HG03521 (cell line): ENCODE results near the gene TMEM253.

Source experiments
- ATAC-seq: cut with Tn5 transposase; IDR thresholded peaks from one replicate; pipeline ENCODE4 v1.9.1; 2021; ENCODE audit warnings: mild to moderate bottlenecking, moderate library complexity; ENCODE audit not compliant: unreplicated experiment

TMEM253 gene

DNA sequence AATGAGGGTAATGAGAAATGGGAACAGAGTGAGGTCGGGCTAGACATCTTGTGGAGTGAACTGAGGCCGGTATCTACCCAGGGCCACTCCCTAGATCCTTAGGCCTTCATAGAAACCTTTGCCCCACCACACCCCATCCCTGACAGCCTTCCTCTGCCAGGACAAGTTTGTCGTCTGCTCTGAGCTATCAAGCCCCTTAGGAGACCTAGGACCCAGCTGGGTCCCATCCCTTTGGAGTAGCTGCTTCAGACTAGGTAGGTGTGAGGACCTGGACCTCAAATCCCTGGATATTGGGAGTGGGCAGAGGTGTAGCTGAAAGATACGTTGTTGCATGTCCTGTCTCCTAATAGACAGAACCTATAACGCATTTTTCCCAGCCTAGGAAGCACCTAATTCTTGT lies at the start of gene TMEM253:
Gene TMEM253, plus strand, starts transcription at position 136 of the 400 bp plus-strand sequence. CDS start 278 bp downstream, outside the sequence.
- no peak for ATAC-seq

DNA sequence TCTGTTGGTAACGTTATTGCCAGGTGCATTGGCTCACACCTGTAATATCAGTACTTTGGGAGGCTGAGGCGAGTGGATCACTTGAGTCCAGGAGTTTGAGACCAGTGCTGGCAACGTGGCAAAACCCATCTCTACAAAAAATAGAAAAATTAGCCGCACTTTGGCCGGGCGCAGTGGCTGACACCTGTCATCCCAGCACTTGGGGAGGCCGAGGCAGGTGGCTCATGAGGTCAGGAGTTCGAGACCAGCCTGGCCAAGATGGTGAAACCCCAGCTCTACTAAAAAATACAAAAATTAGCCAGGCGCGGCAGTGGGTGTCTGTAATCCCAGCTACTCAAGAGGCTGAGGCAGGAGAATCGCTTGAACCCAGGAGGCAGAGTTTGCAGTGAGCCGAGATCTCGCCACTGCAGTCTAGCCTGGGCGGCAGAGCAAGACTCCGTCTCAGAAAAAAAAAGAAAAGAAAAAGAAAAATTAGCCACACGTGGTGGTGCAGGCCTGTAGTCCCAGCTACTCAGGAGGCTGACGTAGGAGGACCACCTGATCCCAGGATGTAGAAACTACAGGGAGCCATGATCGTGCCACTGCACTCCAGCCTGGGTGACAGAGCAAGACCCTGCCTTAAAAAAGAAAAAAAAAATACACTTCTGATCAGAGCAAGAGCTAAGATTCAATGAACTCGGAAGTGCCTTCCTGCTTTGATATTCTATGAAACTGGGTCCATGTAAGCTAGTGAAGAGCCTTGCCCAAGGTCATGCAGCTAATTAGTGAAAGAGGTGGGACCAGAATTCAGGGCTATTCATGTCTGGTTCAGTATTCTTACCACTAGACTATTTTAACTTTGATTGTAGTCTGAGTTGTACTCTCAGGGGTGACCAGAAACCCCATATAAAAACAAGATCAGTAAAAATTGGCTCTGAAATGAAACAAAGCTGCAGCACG lies 47.4 kb upstream of the TMEM253 start:
- no peak for ATAC-seq

DNA sequence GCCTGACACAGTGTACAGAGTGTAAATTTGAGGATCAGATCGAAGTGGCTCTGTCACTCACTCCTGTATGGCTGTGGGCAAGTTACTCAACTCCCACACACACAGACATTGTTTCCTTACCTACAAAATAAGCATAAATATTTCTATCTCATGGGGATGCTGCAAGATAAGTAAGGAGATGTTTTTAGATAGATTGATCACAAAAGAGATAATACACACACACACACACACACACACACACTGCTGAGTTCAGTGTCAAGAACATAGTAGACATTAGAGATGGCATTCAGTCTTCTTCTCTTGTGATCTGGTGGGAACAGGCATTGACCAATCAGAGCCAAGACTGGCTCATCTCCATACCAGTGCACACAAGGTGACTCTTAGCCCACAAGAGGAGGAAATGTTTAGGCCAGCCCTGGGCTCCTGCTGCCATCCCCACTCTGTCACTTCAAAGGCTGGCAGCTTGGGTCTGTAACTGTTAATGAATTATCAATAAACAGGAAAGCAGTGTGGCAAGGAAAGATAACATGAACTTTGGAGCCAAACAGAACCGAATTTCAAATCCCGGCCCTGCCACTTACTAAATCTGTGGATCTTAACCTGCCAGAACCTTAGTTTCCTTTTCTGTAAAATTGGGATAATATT lies 46.6 kb upstream of the TMEM253 start:
- ATAC-seq: no peak

DNA sequence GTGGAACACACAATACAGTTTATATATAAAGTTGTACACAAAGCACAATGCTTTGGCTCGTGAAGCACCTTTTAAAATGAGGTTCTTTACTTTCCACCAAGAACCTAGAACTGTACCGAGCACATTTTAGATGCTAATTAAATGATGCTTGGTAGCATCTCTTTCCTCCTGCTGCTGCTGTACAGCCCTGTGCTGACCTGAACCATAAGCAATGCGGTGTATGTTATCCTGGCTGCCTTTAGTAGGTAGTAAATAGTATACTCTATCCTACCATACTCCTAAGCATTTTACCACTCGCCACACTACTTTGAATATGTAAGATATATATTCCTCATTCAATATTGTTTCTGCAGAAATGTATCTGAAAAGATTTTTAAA lies 46.1 kb upstream of the TMEM253 start:
- no peak for ATAC-seq

DNA sequence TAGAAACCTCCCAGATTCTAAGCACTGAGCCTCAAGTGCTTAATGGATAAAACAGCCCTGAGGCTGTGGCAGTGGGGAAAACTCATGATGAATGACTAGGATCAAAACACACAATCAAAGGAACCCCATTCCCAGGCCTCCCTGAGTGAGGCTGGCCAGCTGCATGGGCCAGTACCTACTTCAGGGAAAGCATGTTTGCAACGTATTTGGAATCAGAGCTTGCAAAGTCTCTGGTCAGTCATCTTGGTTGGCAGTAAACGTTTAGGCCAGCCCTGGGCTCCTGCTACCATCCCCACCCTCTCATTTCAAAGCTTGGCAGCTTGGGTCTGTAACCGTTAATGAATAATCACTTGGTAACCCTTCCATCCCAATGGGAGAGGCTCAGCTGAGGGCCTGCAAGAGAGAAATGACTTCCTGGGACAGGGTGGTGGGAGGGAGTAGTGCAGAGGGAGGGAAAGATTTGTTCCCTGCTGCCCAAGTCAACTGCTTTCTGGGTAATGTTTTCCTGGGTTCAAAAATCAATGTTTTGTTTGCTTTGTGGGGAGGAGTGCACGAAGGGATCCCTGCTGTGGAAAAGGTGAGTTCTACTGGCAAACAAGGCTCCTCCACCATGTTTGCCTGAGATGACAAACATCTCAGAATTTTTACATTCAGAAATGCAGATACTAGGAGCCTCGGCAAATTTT lies 45.3 kb upstream of the TMEM253 start:
- no peak for ATAC-seq

DNA sequence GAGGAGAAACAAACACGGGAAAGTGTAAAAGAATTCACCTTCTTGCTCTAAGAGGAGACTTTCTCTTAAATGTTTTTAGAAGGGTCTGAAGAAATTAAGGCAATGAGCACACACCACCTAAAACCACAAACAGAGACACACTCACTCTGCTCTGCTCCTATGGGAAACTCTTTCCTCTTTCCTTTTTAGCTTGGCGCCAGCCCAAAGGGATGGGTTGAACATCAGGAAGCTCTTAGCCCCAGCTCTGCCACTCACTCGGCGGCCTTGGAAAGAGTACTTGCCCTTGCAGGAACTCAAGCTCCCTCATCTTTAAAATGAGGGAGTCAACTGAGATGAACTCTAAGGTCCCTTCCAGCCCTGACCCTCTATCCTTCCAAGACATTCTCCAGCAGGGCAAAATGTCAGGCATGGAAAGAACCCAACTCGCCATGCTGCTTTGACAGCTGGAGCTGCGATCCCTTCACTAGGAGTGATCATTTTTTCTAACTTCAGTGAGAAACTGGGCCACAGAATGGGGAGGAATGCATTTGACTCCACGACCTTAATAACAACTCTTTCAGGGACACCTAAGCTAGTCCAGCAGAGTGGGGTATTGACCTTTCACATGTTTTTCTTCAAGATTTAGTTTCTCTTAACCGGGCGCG lies 44.2 kb upstream of the TMEM253 start:
- no peak for ATAC-seq

DNA sequence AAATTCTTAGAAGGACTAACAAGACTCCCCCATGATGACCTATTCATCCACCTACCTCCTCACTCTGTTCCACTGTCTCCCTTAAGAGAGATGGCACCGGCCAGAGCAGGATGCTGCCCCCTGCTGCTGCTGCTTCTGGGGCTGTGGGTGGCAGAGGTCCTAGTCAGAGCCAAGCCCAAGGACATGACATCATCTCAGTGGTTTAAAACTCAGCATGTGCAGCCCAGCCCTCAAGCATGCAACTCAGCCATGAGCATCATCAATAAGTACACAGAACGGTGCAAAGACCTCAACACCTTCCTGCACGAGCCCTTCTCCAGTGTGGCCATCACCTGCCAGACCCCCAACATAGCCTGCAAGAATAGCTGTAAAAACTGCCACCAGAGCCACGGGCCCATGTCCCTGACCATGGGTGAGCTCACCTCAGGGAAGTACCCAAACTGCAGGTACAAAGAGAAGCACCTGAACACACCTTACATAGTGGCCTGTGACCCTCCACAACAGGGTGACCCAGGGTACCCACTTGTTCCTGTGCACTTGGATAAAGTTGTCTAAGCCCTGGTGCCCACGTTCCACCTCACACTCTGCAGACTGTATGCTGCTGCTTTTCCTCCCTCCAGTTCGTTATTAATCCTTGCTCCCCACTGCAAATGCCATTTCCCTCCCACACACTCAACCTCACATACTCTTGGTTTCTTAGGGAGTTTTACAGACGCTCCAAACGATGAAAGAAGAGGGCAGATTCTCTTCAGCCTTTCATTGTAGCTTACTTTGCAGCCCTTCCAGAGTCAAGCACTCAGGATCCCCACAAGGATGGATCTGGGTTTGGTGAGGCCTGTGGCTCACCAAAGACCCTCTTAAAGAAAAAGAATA lies 42.8 kb upstream of the TMEM253 start, which contains the start of gene RNASE8:
Gene RNASE8, plus strand, starts transcription at position 20 of the 873 bp plus-strand sequence. Its CDS starts 71 bp downstream, at position 91.
- no peak for ATAC-seq

DNA sequence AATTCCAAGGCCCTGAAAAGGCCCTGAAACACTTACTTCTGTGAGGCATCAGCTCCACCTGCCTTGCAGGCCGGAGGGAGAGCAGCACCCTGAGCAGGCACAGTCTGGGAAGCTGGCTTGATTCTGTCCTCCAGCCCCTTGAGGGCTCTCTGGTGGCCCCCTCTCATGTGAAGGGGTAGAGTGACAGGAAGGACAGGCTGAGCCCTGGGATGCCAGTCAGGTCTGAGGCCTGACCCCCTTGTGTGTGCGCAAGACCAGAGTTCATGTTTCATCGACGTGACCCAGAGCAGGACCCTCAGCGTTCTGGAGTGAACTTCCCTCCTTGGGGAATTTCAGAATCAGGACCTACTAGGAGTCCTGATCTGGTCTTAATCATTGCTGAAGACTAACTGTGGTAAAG lies 42.0 kb upstream of the TMEM253 start:
- ATAC-seq: no peak

DNA sequence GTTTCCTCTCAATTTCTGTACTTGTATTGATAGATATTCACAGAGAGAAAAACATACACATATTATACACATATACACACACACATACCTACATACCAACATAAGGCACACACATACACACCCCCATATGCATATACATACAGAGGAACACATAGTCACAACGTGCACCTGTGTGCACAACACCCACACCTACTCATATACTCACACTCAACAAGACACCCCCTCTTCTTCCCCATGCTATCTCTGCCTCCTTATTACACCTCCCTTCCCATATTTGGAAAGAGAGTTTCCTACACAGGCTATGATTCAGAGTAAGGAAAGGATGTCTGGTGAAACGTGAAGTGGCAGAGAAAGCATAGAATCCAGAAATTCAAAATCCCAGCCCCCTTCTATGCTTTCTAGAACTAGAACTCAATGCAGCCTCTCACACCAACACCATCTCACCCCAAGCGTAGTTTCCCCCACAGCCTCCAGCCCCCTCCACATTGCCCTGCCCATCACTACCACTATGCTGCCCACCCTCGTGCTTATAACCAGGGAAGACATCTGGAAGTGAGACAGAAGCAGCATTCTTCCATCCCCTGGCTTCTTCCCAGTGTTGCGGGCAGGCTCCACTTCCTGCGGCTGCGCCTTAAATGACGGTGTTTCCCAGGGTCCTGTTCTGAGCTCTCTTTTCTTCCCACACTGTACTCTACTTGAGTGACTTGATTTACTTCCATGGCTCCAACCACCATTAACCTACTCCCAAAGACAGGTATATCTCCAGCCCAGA lies 40.8 kb upstream of the TMEM253 start:
- no peak for ATAC-seq

DNA sequence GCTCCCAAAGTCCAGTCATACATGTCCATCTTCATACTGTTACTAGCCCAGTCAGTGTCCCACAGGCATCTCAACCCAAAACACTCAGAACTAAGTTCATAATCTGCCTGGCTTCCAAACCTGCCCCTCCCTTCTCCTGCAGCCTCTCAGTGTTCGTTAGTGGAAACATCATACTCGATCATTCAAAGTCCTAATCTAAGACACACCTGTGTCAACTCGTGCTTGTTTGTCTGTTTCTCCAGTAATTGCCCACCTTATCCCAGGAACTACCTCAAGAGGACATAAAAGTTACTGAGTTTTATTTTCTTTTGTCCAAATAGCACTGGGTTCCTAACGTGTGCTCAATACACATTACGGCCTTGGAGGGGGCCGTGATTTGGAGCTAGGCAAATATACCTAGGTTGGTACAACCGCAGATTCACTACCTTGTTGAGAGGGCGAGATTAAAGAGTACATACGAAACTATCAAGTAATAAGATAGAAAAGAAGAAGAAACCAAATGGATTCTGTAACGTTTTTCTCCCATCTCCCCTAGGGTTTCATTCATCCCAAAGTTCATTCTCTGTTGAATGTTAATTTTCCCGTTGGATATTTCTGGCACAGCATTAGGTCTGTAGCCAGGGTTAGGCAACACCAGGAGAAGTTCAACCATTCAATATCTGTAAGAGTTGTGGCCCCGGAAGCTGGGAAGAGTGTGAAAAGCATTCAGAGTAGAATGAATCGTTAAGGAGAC lies 40.1 kb upstream of the TMEM253 start:
- ATAC-seq: no peak

DNA sequence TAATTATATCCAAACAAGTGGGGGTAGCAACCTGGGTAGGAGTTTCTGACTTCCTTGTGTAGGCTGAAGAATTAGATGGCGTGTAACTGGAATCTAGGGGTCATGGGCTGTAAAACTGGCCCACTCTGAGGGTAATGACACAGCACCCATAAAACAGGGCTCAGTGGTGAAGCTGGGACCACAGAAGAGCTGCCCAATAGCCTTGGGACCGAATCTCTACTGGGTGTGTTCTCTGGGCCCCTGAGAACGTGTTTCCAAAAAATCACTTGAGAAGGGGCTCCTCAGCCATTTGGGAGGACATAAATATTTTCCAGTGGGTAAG lies 39.6 kb upstream of the TMEM253 start:
- no peak for ATAC-seq

DNA sequence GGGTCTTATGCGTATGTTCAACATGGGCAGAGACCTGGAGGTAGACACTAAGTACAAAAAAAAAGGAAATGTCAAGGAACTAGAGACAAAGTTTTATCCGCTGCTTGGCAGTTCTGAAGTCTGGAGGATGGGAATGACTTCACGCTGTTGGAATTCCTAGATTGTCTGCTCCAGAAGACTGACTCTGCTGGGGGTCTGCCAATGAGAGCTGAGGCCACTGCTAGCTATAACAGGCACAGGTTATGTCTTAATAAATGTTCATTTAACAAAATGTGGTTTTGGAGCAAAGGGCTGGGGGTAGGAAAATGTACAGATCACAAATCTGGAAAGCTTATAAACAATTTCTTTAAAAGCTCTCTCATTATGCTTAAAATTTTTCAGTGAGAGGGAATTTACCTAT lies 37.4 kb upstream of the TMEM253 start:
- ATAC-seq: no peak

DNA sequence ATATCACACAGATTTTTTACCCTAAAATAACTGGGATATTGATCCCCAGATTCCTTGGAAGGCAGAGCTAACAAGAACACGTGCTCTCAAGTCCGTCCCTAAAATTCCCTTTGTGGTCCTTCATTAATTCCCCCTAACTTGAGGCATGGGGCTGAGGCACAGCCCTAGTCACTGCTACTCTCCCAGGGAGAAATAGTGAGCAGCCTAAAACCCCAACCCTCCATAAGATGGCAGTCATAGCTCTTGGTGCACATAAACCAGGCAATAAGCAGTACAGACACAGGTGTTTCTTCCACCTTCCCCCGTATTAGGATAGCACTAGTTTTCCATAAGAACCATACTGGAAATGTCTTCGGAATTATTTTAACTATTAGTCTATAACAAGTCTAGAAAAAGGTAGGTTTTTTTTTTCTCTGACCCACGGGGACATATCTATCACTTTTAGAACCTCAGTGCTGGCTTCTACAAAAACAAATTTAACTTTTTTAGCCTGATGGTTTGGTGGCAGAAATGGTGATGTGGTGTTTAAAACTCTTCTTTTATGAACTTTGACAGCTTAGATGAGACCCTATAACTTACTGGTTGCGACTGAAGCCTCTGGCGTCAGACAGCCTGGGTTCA lies 33.9 kb upstream of the TMEM253 start:
- no peak for ATAC-seq

DNA sequence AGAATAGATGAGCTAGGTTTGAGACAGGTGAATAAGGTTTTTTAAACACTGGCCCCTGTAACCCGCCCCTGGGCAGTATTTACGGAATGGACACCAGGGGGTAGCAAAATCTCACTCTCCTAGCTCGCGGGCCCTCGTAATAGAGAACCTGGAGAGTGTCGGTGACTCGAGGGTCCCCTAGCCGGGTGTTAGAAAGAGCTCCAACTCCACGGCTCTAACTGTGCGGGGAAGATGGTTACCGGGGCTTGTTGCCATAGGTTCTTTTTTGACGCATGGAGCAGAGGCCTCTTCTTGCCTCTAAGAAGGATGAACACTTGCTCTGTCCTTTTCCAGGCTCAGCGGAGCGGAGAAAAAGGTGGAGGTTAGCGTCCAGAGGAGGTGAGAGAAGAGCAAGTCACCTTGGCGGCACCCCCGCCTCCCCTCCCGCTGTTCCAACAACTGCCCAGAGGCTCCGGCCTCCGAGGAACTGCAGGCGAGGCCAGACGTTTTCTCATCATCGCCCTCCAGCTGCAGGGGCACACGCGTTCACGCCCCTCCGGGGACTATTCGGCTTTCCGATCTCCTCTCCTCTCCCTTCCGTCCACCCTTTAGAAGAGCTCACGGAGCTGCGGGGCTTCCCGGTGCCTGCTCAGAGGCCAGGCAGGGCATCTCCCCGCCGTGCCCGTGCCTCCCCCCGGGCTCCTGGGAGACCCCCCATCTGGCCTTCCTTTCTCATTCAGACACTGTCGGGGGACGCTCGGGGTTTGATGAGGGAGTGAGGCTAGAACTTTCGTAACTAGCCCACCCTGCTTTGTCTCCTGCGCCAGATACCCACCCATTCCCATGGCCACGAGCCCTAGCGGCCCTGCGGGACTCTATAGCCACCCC lies 32.1 kb upstream of the TMEM253 start:
- ATAC-seq: no peak

DNA sequence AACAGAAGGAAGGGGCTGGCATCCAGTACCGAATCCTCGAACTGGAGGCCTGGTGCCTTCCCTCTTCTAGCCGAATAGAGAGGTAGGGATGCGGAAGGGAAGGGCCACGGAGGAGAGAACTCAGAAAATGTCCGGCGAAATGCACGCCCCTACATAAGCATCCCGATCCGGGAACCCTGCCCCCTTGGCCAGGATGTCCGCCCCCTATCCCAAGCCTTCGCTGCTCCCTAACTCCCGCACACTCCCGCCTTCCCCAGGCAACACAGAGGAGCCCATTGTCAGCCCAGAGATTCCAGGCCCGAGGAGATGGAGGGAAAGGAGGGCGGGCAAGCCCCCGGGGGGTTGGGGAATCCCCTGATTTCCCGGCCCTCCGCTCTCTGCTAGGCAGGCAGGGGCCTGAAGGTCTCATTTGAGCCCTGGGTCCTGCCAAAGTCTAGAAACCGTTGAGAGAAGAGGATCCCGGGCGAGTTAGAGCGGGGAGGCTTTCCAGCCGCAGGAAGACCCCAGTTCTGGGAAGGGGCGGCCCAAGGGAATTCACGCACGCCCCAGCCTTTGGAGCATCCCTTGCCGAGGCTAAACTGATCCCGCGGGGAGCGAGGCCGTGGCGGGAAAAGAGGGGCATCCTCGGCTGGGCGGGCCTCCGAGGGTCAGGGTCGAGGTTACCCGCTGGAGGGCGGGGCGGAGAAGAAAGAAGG lies 31.3 kb upstream of the TMEM253 start:
- no peak for ATAC-seq

DNA sequence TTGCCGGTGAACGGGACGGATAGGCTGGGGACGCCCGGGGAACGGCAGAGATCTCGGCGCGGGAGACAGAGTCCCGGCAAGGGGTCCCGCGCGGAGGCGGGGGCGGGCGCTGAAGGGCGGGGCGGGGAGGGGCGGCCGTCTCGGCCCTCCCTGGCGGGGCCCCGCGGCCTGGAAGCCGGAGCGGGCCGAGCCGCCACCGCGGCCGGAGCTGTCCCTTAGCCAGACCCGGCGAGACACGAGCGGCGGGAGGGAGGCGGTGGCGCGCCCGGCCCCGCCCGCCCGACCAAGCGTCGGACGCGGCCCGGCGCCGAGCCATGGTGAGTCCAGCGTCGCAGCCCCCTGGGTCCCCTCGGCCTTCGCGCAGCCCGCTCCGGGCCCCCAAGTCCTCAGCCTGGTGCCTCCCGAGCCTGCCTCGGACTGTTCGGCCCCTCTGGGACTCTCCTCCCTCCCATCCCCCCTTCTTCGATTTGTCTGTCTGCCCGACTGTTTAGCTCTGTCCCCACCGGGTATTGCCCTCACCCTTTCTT lies 30.7 kb upstream of the TMEM253 start, which contains the start of gene ARHGEF40:
Gene ARHGEF40, plus strand, starts transcription at position 222 of the 527 bp plus-strand sequence. Its CDS starts 93 bp downstream, at position 315.
- no peak for ATAC-seq
